Calu3 (cell line): ENCODE data around the gene FNIP1. TPM values are rescaled to one million over a fixed set of nuclear protein-coding genes. Genes with fewer than 3 reads are reported as not detected.
A peak's percentile ranks its signal among the peaks of the same experiment; 100 is the strongest.

Experiments used
- BruUV-seq: library from RNA; stranded (reverse); fragments of 400-500 nt; replicated peaks from 2 replicates; lab custom pipeline; 2021; lab: Mats Ljungman, UMichigan
- CTCF ChIA-PET: fragments of 300-600 bp; sonication (Branson Sonifier 250); formaldehyde crosslinking; loops from one replicate; lab custom pipeline; 2022; ENCODE audit warnings: antibody characterized with exemption; lab: Charles Lee
- DNase-seq: peaks from one replicate; pipeline ENCODE4 v3.0.0; 2022
- H3K27ac Mint-ChIP-seq: one replicate; pipeline ENCODE4 v1.8.0; 2022; ENCODE audit warnings: mixed read lengths; ENCODE audit not compliant: unreplicated experiment
- H3K27me3 Mint-ChIP-seq: one replicate; pipeline ENCODE4 v1.8.0; 2022; ENCODE audit warnings: mixed read lengths; ENCODE audit not compliant: unreplicated experiment
- H3K36me3 Mint-ChIP-seq: one replicate; pipeline ENCODE4 v1.8.0; 2022; ENCODE audit warnings: mild to moderate bottlenecking, moderate library complexity, mixed read lengths; ENCODE audit not compliant: insufficient read depth, unreplicated experiment
- H3K4me1 Mint-ChIP-seq: one replicate; pipeline ENCODE4 v1.8.0; 2022; ENCODE audit warnings: mild to moderate bottlenecking, low read depth, mixed read lengths; ENCODE audit not compliant: unreplicated experiment
- H3K4me3 Mint-ChIP-seq: one replicate; pipeline ENCODE4 v1.8.0; 2022; ENCODE audit warnings: mild to moderate bottlenecking, low read depth, moderate library complexity, mixed read lengths; ENCODE audit not compliant: unreplicated experiment
- H3K9me3 Mint-ChIP-seq: one replicate; pipeline ENCODE4 v1.8.0; 2022; ENCODE audit warnings: low read depth, mixed read lengths; ENCODE audit not compliant: unreplicated experiment
- intact Hi-C: fragments of 100-400 bp; cut with micrococcal nuclease; formaldehyde crosslinking; loops from one replicate; pipeline ENCODE4 v1.10.0; 2022; ENCODE audit not compliant: unreplicated experiment
- total RNA-seq: library from RNA; stranded (reverse); gene quantifications from 2 replicates; pipeline ENCODE4 v1.2.3, GENCODE V29; 2022
- TF ChIP-seq, protein P1 (sequence below): fragments of 200-600 bp; IDR thresholded peaks from one replicate; pipeline ENCODE4 v1.8.0; 2022; ENCODE audit warnings: antibody characterized with exemption; ENCODE audit not compliant: unreplicated experiment

The FNIP1 gene
- total RNA-seq, 1 experiment from 2014 or later: 46.0 TPM

DNA sequence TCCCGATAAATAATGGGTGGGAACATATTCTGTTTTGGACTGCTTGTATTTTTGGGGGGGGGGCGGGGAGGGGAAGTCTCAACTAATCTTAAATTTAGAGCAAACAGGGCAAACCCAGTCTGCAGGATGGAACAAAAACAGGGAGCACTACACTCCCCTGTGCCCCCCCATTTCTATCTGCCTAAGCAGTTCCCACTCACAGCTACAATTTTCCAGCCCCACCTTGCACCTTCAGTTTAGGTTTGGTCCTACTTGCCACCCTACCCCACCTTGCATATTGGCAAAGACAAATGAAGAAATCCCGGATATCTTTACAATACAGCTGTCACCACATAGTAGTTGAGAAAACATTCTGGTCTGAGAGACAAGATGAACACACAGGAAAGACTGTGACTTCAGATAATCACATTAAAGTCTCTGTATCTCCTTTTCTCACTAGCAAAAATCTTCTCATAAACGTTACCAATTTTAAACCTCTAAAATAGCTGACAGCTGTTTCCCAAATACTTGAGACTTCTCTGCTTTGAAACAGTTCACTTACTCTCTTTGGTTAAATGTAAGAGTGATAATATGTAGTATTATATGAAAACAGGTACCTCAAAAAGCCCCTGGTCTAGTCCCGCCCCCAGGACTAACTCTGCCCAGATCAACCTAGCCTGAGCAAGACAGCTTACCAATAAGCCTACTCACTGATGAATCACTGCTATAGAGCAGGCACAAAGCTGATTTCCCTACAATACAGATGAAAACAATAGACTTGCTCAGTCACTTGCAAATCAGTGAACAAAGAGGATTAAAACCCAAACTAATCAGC is 156.6 kb downstream of the FNIP1 start:
- DNase-seq: no peak
- no TSS peak for BruUV-seq
- TF ChIP-seq, protein P1, sequence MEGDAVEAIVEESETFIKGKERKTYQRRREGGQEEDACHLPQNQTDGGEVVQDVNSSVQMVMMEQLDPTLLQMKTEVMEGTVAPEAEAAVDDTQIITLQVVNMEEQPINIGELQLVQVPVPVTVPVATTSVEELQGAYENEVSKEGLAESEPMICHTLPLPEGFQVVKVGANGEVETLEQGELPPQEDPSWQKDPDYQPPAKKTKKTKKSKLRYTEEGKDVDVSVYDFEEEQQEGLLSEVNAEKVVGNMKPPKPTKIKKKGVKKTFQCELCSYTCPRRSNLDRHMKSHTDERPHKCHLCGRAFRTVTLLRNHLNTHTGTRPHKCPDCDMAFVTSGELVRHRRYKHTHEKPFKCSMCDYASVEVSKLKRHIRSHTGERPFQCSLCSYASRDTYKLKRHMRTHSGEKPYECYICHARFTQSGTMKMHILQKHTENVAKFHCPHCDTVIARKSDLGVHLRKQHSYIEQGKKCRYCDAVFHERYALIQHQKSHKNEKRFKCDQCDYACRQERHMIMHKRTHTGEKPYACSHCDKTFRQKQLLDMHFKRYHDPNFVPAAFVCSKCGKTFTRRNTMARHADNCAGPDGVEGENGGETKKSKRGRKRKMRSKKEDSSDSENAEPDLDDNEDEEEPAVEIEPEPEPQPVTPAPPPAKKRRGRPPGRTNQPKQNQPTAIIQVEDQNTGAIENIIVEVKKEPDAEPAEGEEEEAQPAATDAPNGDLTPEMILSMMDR: no peak
- Mint-ChIP-seq H3K4me3 (no peak overlapping the region), H3K27me3 (no peaks in the 10 kb centered on the region), H3K9me3 (no peaks in the 10 kb centered on the region), H3K27ac (no peak overlapping the region), H3K4me1 (no peaks in the 10 kb centered on the region), H3K36me3 (peaks cover 27% of the 10 kb centered on the region)
- intact Hi-C loops: no loop called here
- CTCF ChIA-PET: interaction anchor here (0.6 kb wide), 1 partner anchor 367 kb away, joined by 5 read pairs; no protein-coding TSS in a partner anchor

GRCh38 chr5:131639148-131639547 is 157.7 kb downstream of the FNIP1 start:
- CTCF ChIA-PET: no interaction called here
- DNase-seq: no peak
- H3K27ac Mint-ChIP-seq: no peak overlapping the region
- H3K9me3 Mint-ChIP-seq: no peaks in the 10 kb centered on the region
- H3K27me3 Mint-ChIP-seq: no peaks in the 10 kb centered on the region
- BruUV-seq: no TSS peak
- no peaks in the 10 kb centered on the region for H3K4me1 Mint-ChIP-seq
- intact Hi-C loops: loop anchor here (5.0 kb wide), 1 partner anchor 158 kb away; the partner anchor contains the start of gene FNIP1
- peaks cover 33% of the 10 kb centered on the region for H3K36me3 Mint-ChIP-seq
- no peak overlapping the region for H3K4me3 Mint-ChIP-seq
- TF ChIP-seq, protein P1: no peak

DNA sequence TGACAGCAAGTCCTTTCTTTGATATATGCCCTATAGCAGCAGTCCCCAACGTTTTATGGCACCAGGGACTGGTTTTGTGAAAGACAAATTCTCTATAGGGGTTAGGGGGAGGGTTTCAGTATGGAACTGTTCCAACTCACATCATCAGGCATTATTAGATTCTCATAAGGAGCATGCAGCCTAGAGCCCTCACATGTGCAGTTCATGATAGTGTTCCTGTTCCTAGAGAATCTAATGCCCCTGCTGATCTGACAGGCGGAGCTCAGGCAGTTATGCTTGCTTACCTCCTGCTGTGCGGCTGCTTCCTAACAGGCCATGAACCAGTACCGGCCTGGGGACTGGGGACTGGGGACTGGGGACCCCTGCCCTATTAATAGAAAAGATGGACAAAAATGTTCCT is 159.1 kb downstream of the FNIP1 start:
- H3K27me3 Mint-ChIP-seq: no peaks in the 10 kb centered on the region
- H3K4me1 Mint-ChIP-seq: no peaks in the 10 kb centered on the region
- intact Hi-C loops: loop anchor here (5.0 kb wide), 1 partner anchor 160 kb away; the partner anchor contains the start of gene FNIP1
- no peak overlapping the region for H3K4me3 Mint-ChIP-seq
- TF ChIP-seq, protein P1: no peak
- no peaks in the 10 kb centered on the region for H3K9me3 Mint-ChIP-seq
- H3K36me3 Mint-ChIP-seq: peaks cover 38% of the 10 kb centered on the region
- H3K27ac Mint-ChIP-seq: no peak overlapping the region
- BruUV-seq: no TSS peak
- no peak for DNase-seq
- CTCF ChIA-PET: interaction anchor here (0.7 kb wide), 1 partner anchor 153 kb away, joined by 4 read pairs; no protein-coding TSS in a partner anchor

GRCh38 chr5:131635684-131636572 is 160.9 kb downstream of the FNIP1 start:
- H3K36me3 Mint-ChIP-seq: peaks cover 31% of the 10 kb centered on the region

More at GRCh38 chr5:131635684-131636572, 160.9 kb downstream of the FNIP1 start:
- TF ChIP-seq, protein P1: no peak
- Mint-ChIP-seq H3K27ac (peak overlapping the region; percentile 94), H3K9me3 (no peaks in the 10 kb centered on the region), H3K27me3 (no peaks in the 10 kb centered on the region), H3K4me1 (no peaks in the 10 kb centered on the region), H3K4me3 (no peak overlapping the region)
- intact Hi-C loops: loop anchor here (5.0 kb wide), 1 partner anchor 161 kb away; the partner anchor contains the start of gene FNIP1
- TSS peak; percentile 98 for BruUV-seq
- CTCF ChIA-PET: interaction anchor here (0.5 to 1.0 kb wide), 2 partner anchors 30 to 372 kb away, joined by 3 read pairs; no protein-coding TSS in a partner anchor
- no peak for DNase-seq
